GM12878 (cell line): ENCODE data around the gene GNAL.
A peak's percentile ranks its signal among the peaks of the same experiment; 100 is the strongest.

Experiments
- BACH1 ChIP-seq: fragments of 450-650 bp; IDR thresholded peaks from 2 replicates; pipeline ENCODE4 v1.6.1; 2017; ENCODE audit warnings: mild to moderate bottlenecking, borderline replicate concordance
- CBX3 ChIP-seq: fragments of 200-600 bp; sonication (generic); IDR thresholded peaks from 2 replicates; pipeline ENCODE4 v1.6.1; 2016; ENCODE audit warnings: low read depth, borderline replicate concordance
- EP300 ChIP-seq, 2 experiments: fragments of 150-350 bp in 1 of 2; IDR thresholded peaks; 2 replicates each; pipeline ENCODE4 v1.6.1; 2011 to 2012; ENCODE audit warnings: low read depth in 2 of 2, low read length in 2 of 2, borderline replicate concordance in 1 of 2, improper control_type of control experiment in 1 of 2, inconsistent platforms in 1 of 2; ENCODE audit not compliant: control insufficient read depth in 1 of 2
- HDAC6 ChIP-seq: fragments of 200-600 bp; sonication (generic); IDR thresholded peaks from one replicate; pipeline ENCODE4 v1.8.0; 2017; ENCODE audit warnings: antibody characterized with exemption; ENCODE audit not compliant: unreplicated experiment
- MXI1 ChIP-seq: fragments of 150-350 bp; IDR thresholded peaks from 2 replicates; pipeline ENCODE4 v1.6.1; 2011; ENCODE audit warnings: low read depth, mild to moderate bottlenecking, inconsistent platforms, low read length, improper control_type of control experiment
- NFXL1 ChIP-seq: fragments of 450-650 bp; IDR thresholded peaks from 2 replicates; pipeline ENCODE4 v1.6.1; 2017; ENCODE audit warnings: antibody characterized with exemption, mild to moderate bottlenecking, borderline replicate concordance
- POLR2AphosphoS5 ChIP-seq: IDR thresholded peaks from 2 replicates; pipeline ENCODE4 v1.6.1; 2011; ENCODE audit warnings: mild to moderate bottlenecking, low read length, inconsistent platforms
- RAD51 ChIP-seq: fragments of 450-650 bp; IDR thresholded peaks from 2 replicates; pipeline ENCODE4 v1.6.1; 2016; ENCODE audit warnings: moderate library complexity, mild to moderate bottlenecking, inconsistent platforms
- ZBED1 ChIP-seq: IDR thresholded peaks from 2 replicates; pipeline ENCODE4 v1.6.1; 2016; ENCODE audit warnings: borderline replicate concordance
- TF ChIP-seq, protein P1 (sequence below), 3 experiments: IDR thresholded peaks in 2 of 3; conservative IDR thresholded peaks in 1 of 3; 2 replicates each; pipeline ENCODE4 v1.5.1; 2011; ENCODE audit warnings: low read depth in 3 of 3, low read length in 3 of 3, mild to moderate bottlenecking in 3 of 3, control low read depth in 2 of 3, moderate library complexity in 2 of 3, inconsistent platforms in 1 of 3, mixed read lengths in 1 of 3; ENCODE audit not compliant: control insufficient read depth in 2 of 3, insufficient read depth in 1 of 3; ENCODE audit errors: extremely low read depth in 1 of 3

DNA sequence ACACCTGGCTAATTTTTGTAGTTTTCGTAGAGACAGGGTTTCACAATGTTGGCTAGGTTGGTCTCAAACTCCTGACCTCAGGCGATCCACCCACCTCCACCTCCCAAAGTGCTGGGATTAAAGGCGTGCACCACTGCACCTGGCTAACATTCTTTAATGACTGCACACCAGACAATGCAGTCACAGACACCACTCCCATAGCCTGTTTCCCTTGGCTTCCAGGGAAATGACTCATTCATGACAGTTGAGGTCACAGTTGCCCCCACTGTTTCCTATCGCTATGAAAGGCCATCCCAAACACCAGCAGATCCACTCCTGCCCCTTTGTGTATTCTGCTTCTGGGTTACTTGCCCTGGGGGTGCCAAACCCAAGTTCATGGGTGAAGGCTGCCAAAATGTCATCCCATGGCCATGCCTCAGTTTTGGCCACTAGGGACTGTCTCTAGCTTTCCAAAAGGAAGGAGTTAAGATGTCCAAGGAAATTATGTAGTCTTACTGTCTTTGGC, 170.9 kb downstream of the GNAL start:
- TF ChIP-seq RAD51 = no peak
- no peak for TF ChIP-seq BACH1
- no peak for TF ChIP-seq NFXL1
- no peak for TF ChIP-seq ZBED1
- no peak for TF ChIP-seq EP300 (IDR thresholded peaks at IDR 0.05; ENCODE audit: borderline replicate concordance in 1 of 2, control insufficient read depth in 1 of 2, low read depth in 2 of 2, low read length in 2 of 2)
- TF ChIP-seq, protein P1, sequence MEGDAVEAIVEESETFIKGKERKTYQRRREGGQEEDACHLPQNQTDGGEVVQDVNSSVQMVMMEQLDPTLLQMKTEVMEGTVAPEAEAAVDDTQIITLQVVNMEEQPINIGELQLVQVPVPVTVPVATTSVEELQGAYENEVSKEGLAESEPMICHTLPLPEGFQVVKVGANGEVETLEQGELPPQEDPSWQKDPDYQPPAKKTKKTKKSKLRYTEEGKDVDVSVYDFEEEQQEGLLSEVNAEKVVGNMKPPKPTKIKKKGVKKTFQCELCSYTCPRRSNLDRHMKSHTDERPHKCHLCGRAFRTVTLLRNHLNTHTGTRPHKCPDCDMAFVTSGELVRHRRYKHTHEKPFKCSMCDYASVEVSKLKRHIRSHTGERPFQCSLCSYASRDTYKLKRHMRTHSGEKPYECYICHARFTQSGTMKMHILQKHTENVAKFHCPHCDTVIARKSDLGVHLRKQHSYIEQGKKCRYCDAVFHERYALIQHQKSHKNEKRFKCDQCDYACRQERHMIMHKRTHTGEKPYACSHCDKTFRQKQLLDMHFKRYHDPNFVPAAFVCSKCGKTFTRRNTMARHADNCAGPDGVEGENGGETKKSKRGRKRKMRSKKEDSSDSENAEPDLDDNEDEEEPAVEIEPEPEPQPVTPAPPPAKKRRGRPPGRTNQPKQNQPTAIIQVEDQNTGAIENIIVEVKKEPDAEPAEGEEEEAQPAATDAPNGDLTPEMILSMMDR (IDR thresholded peaks at IDR 0.05 in 2 of 3, conservative IDR thresholded peaks at IDR 0.05 in 1 of 3; ENCODE audit: control insufficient read depth in 2 of 3, extremely low read depth in 1 of 3, insufficient read depth in 1 of 3, low read depth in 3 of 3, low read length in 3 of 3) = peak in 1 of 3 experiments; percentile 8; a peak in 1 of 6 replicates
- no peak for TF ChIP-seq POLR2AphosphoS5
- no peak for TF ChIP-seq MXI1
- no peak for TF ChIP-seq HDAC6
- no peak for TF ChIP-seq CBX3
